Measurements from ENCODE around the gene SLC28A2. TPM values are rescaled to one million over a fixed set of nuclear protein-coding genes. Genes with fewer than 3 reads are reported as not detected.
"Not testable (repeated sequence)": the region's sequence is repeated elsewhere in the genome, so short reads cannot be mapped to it uniquely, and the experiment has no call there.

SLC28A2 gene
- total and polyA plus RNA-seq, 8 donors, result 0.06 to 48.8 (median 1.8) TPM; not detected in 1

DNA sequence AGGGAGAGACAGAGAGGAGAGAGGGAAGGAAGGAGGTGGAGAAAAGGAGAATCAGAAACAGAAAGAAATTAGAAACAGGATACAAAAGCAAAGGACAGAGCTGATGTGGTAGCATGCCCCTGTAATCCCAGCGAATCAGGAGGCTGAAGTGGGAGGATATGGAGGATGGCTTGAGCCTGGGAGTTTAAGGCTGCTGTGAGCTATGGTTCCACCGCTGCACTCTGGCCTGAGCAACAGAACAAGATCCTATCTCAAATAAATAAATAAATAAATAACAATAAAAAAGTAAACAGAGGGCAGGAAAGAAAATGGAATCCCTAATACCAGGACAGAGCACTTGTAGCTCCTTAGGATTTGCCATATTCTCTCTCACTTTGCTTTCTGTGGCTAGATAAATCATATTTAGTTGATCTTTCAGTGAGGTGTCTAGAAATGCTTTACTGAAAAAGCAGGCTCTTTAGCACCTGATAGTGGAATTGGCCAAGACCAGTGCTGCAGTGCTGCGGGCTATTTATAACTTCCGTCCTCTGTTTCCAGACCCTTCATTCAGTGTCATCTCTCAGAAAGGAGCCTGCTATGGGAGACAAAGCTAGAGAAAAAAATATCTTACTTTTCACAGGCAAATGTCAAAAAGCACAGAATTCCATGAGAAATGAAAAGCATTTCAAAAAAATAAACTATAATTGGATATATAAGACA, 20.0 kb upstream of the SLC28A2 start:
- intact Hi-C loops (cut with DNase I; ENCODE audit: low total_unique reads), result no loop called here
- no peak for DNase-seq
- 84 to 91% (median 88%) methylated on average over 4 of the region's 4 CpGs for WGBS, 5 donors
- H3K4me1 ChIP-seq, result peaks cover 0 to 6% (median 0%) of the 10 kb centered on the region in 4 donors
- H3K4me3 ChIP-seq, result no peak overlapping the region
- no peak for TF ChIP-seq EP300 (IDR thresholded peaks at IDR 0.05)
- TF ChIP-seq POLR2AphosphoS5 (IDR thresholded peaks at IDR 0.05), result no peak
- no peak for TF ChIP-seq POLR2A (IDR thresholded peaks at IDR 0.05)
- TF ChIP-seq, protein P1, sequence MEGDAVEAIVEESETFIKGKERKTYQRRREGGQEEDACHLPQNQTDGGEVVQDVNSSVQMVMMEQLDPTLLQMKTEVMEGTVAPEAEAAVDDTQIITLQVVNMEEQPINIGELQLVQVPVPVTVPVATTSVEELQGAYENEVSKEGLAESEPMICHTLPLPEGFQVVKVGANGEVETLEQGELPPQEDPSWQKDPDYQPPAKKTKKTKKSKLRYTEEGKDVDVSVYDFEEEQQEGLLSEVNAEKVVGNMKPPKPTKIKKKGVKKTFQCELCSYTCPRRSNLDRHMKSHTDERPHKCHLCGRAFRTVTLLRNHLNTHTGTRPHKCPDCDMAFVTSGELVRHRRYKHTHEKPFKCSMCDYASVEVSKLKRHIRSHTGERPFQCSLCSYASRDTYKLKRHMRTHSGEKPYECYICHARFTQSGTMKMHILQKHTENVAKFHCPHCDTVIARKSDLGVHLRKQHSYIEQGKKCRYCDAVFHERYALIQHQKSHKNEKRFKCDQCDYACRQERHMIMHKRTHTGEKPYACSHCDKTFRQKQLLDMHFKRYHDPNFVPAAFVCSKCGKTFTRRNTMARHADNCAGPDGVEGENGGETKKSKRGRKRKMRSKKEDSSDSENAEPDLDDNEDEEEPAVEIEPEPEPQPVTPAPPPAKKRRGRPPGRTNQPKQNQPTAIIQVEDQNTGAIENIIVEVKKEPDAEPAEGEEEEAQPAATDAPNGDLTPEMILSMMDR (IDR thresholded peaks at IDR 0.05), result no peak
- H3K27me3 ChIP-seq, result no peaks in the 10 kb centered on the region
- H3K36me3 ChIP-seq, result no peaks in the 10 kb centered on the region
- no peak overlapping the region for H3K27ac ChIP-seq
- peaks cover 0 to 31% (median 19%) of the 10 kb centered on the region in 4 donors for H3K9me3 ChIP-seq

DNA sequence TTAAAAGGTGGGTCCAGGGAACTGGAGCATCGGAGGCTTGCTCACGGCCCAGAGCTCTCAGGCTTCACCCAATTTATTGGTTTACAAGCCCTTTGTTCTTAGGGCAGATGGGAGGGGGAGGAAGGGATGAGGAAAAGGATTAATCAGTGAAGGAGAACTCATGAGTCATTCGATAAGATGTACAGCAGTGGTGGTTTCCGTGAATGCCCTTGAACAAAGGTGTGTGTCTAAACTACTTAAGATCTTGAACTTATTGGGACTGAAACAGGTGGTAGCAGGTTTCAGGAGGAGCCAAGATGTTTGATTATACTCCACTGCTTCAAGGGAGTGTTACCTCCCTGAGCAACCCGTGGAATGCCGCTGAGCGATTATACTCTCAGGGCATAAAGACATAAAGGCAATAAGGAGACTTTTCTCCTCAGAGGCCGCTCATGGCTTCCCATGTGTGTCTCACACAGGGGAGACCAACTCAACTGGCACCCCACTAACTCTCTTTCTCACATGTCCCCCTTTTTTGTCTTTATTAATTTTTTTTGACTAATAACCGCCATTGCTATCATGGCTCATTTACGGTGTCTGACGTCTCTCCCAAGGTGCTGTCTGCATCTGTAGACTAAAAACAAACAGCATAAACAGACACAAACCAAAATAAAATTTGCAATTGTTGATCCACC, 17.3 kb upstream of the SLC28A2 start:
- DNase-seq, result no peak
- H3K27ac ChIP-seq, result no peak overlapping the region

DNA sequence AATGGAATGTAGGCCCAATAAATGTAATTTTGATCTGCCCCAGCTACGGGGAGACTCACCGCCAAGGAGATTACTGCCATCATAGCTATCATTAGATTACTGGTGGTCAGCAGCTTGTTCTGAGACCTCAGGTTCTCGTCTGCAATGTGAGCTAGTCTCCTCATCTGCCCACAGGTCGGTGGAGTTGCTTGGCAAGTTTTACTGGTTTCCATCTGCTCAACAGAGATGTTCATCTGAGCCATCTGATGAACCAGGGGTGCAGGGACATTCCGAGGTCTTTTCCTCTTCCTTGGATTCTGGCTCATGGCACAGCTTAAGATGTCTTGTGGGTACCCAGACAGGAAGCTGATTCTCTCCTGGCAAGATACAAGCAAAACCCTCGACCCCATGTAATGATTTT, 15.2 kb upstream of the SLC28A2 start:
- H3K4me1 ChIP-seq; DNase-seq; intact Hi-C loops (cut with DNase I; ENCODE audit: low total_unique reads); H3K27me3 ChIP-seq; H3K36me3 ChIP-seq; H3K4me3 ChIP-seq; H3K27ac ChIP-seq: not testable (repeated sequence)
- peaks cover 9 to 64% (median 46%) of the 10 kb centered on the region in 4 donors for H3K9me3 ChIP-seq
- WGBS, 5 donors, result 54 to 69% (median 59%) methylated on average over 6 of the region's 6 CpGs

More for the DNA sequence above, 17.3 kb upstream of the SLC28A2 start:
- Histone ChIP-seq H3K4me3 (no peak overlapping the region), H3K27me3 (no peaks in the 10 kb centered on the region), H3K36me3 (no peaks in the 10 kb centered on the region), H3K9me3 (peaks cover 0 to 43% (median 28%) of the 10 kb centered on the region in 4 donors), H3K4me1 (no peaks in the 10 kb centered on the region)
- intact Hi-C loops (cut with DNase I; ENCODE audit: low total_unique reads), result no loop called here
- 53 to 85% (median 71%) methylated on average over 11 of the region's 11 CpGs for WGBS, 5 donors
- TF ChIP-seq POLR2A (IDR thresholded peaks at IDR 0.05), result no peak
- no peak for TF ChIP-seq EP300 (IDR thresholded peaks at IDR 0.05)
- TF ChIP-seq, protein P1 (IDR thresholded peaks at IDR 0.05), result no peak
- no peak for TF ChIP-seq POLR2AphosphoS5 (IDR thresholded peaks at IDR 0.05)

DNA sequence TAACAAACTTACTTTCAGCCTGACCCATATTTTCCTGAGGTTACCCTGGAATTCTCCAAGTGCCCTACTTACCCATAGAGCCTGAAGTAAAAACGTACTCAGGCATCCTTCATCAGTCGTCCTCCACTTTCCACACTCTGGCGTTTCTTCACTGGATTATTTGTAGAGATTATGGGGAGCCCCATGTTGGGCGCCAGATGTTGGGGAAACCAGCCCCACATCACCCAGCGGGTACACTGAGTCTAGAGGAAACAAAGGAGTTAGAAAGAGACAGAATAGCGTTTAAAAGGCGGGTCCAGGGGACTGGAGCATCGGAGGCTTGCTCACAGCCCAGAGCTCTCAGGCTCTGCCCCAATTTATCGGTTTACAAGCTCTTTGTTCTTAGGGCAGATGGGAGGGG, 9.7 kb upstream of the SLC28A2 start:
- DNase-seq, result no peak
- no peaks in the 10 kb centered on the region for H3K4me1 ChIP-seq
- H3K9me3 ChIP-seq, result peaks cover 20 to 81% (median 68%) of the 10 kb centered on the region in 4 donors
- intact Hi-C loops (cut with DNase I; ENCODE audit: low total_unique reads), result no loop called here
- H3K36me3 ChIP-seq, result no peaks in the 10 kb centered on the region
- 66 to 78% (median 75%) methylated on average over 9 of the region's 9 CpGs for WGBS, 5 donors
- TF ChIP-seq POLR2A (IDR thresholded peaks at IDR 0.05), result no peak
- TF ChIP-seq EP300 (IDR thresholded peaks at IDR 0.05), result no peak
- TF ChIP-seq POLR2AphosphoS5 (IDR thresholded peaks at IDR 0.05), result no peak
- TF ChIP-seq, protein P1 (IDR thresholded peaks at IDR 0.05), result no peak
- H3K4me3 ChIP-seq, result no peak overlapping the region
- no peak overlapping the region for H3K27ac ChIP-seq
- no peaks in the 10 kb centered on the region for H3K27me3 ChIP-seq

Data from stomach (tissue), 9 donors.